ENCODE measurements around the gene ZFP91. TPM values are rescaled to one million over a fixed set of nuclear protein-coding genes. Genes with fewer than 3 reads are reported as not detected.

The ZFP91 gene
- total RNA-seq, 2 donors from 2014 or later, result 45.8 to 58.8 TPM

GRCh38 chr11:58652726-58653280 lies 73.9 kb downstream of the ZFP91 start:
- no peak for DNase-seq (ENCODE audit: low spot score)

GRCh38 chr11:58654079-58654907 lies 75.4 kb downstream of the ZFP91 start:
- ATAC-seq (ENCODE audit: insufficient number of reproducible peaks, low FRiP score, low read depth), result peak; percentile 46
- peak; percentile 27 for DNase-seq (ENCODE audit: low spot score)
- peak; percentile 84 for TF ChIP-seq CTCF (IDR thresholded peaks at IDR 0.05)
- peaks cover 0 to 10% of the 10 kb centered on the region in 2 donors for H3K4me1 ChIP-seq (ENCODE audit: control insufficient read depth in 1 of 2, low read depth in 2 of 2)
- H3K27me3 ChIP-seq (replicated peaks; ENCODE audit: insufficient read depth), result no peaks in the 10 kb centered on the region
- H3K9me3 ChIP-seq, result no peaks in the 10 kb centered on the region
- H3K27ac ChIP-seq, result no peak overlapping the region
- no peak overlapping the region for H3K4me3 ChIP-seq
- H3K36me3 ChIP-seq, result no peaks in the 10 kb centered on the region

More at GRCh38 chr11:58652726-58653280, 73.9 kb downstream of the ZFP91 start:
- no peak for ATAC-seq (ENCODE audit: insufficient number of reproducible peaks, low FRiP score, low read depth)
- H3K27me3 ChIP-seq (replicated peaks; ENCODE audit: insufficient read depth), result no peaks in the 10 kb centered on the region
- H3K27ac ChIP-seq, result no peak overlapping the region
- peaks cover 0 to 10% of the 10 kb centered on the region in 2 donors for H3K4me1 ChIP-seq (ENCODE audit: control insufficient read depth in 1 of 2, low read depth in 2 of 2)
- H3K36me3 ChIP-seq, result no peaks in the 10 kb centered on the region
- no peak for TF ChIP-seq CTCF (IDR thresholded peaks at IDR 0.05)
- H3K9me3 ChIP-seq, result no peaks in the 10 kb centered on the region
- H3K4me3 ChIP-seq, result no peak overlapping the region

DNA sequence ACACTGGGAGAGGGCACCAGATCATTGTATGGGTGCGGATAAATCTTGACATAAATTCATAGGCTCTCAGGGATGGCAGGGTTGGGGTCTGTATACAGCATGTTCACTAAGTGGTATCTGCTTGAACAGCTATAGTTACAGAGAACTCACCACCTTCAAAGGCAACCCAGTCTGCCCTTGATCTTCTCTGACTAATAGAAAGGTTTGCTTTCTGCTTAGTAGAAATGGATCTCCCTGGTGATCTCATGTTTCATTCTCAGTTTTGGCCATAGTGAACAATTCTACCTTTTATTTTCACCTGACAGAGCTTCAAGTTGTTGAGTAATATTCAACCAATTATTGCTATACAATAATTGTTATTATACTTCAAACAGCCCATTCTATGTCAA lies 76.0 kb downstream of the ZFP91 start:
- no peaks in the 10 kb centered on the region for H3K9me3 ChIP-seq
- DNase-seq (ENCODE audit: low spot score), result no peak

GRCh38 chr11:58656348-58656747 lies 77.5 kb downstream of the ZFP91 start:
- ATAC-seq (ENCODE audit: insufficient number of reproducible peaks, low FRiP score, low read depth) (no peak), DNase-seq (ENCODE audit: low spot score) (no peak)
- no peaks in the 10 kb centered on the region for H3K27me3 ChIP-seq (replicated peaks; ENCODE audit: insufficient read depth)
- H3K9me3 ChIP-seq, result no peaks in the 10 kb centered on the region
- no peaks in the 10 kb centered on the region for H3K4me1 ChIP-seq (ENCODE audit: control insufficient read depth in 1 of 2, low read depth in 2 of 2)
- H3K36me3 ChIP-seq, result no peaks in the 10 kb centered on the region
- no peak for TF ChIP-seq CTCF (IDR thresholded peaks at IDR 0.05)
- no peak overlapping the region for H3K27ac ChIP-seq
- H3K4me3 ChIP-seq, result no peak overlapping the region

More for the DNA sequence above, 76.0 kb downstream of the ZFP91 start:
- no peaks in the 10 kb centered on the region for H3K36me3 ChIP-seq
- H3K4me3 ChIP-seq, result no peak overlapping the region
- no peak for TF ChIP-seq CTCF (IDR thresholded peaks at IDR 0.05)
- no peaks in the 10 kb centered on the region for H3K27me3 ChIP-seq (replicated peaks; ENCODE audit: insufficient read depth)
- ATAC-seq (ENCODE audit: insufficient number of reproducible peaks, low FRiP score, low read depth), result no peak
- H3K4me1 ChIP-seq (ENCODE audit: control insufficient read depth in 1 of 2, low read depth in 2 of 2), result peaks cover 0 to 9% of the 10 kb centered on the region in 2 donors
- H3K27ac ChIP-seq, result no peak overlapping the region

DNA sequence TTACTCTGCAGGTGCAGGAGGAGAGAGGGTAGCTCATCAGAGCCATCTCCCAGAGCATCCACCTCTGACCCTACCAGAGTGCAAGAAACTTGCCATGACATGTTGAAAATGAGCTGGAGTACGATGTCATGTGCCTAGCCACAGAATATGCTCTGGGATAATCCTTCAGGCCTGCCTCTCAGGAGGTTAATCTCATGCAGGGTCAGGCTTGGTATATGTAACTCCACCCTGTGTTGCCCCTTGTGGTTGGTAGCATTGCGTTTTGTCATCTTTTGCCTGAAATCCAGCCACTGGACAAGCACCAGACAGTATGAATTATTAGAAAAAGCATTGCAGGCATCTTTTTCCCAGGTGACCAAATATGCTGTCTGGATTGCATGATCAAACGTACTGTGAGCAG lies 79.8 kb downstream of the ZFP91 start:
- Histone ChIP-seq H3K4me1 (ENCODE audit: control insufficient read depth in 1 of 2, low read depth in 2 of 2) (no peaks in the 10 kb centered on the region), H3K36me3 (no peaks in the 10 kb centered on the region), H3K27ac (no peak overlapping the region), H3K4me3 (no peak overlapping the region), H3K9me3 (no peaks in the 10 kb centered on the region), H3K27me3 (replicated peaks; ENCODE audit: insufficient read depth) (no peaks in the 10 kb centered on the region)
- ATAC-seq (ENCODE audit: insufficient number of reproducible peaks, low FRiP score, low read depth), result no peak
- DNase-seq (ENCODE audit: low spot score), result no peak
- no peak for TF ChIP-seq CTCF (IDR thresholded peaks at IDR 0.05)
